NOMO-1 treated with dmso at 0.1 percent for 144 hours (cell line): Measurements from ENCODE around the gene CRABP2.

Source experiments
- DNase-seq: peaks from one replicate; lab custom pipeline; 2025; ENCODE audit not compliant: unreplicated experiment; lab: John Stamatoyannopoulos, UW

The CRABP2 gene

GRCh38 chr1:156656806-156657740, 48.3 kb downstream of the CRABP2 start:
- DNase-seq: no peak

GRCh38 chr1:156655904-156656516, 49.4 kb downstream of the CRABP2 start:
- DNase-seq: no peak

GRCh38 chr1:156655151-156655903, 50.1 kb downstream of the CRABP2 start:
- no peak for DNase-seq

GRCh38 chr1:156654700-156655099, 50.7 kb downstream of the CRABP2 start:
- no peak for DNase-seq

GRCh38 chr1:156652992-156653355, 52.4 kb downstream of the CRABP2 start:
- no peak for DNase-seq

GRCh38 chr1:156652131-156652991, 53.0 kb downstream of the CRABP2 start:
- no peak for DNase-seq
